Psoas muscle (tissue), 8 donors: ENCODE results near the gene JMJD1C. TPM values are rescaled to one million over a fixed set of nuclear protein-coding genes. Genes with fewer than 3 reads are reported as not detected.

ENCODE experiments used
- ATAC-seq, 4 donors: fragments of 200-7000 bp; cut with Tn5 transposase; one replicate each; pipeline ENCODE4 v1.9.1; 2020; ENCODE audit warnings: moderate library complexity in 3 of 4, mild to moderate bottlenecking in 2 of 4
- DNase-seq, 2 donors: peaks; one replicate each; pipeline ENCODE4 v3.0.0-alpha.2; 2020
- H3K27ac ChIP-seq: fragments of 200-600 bp; one replicate; pipeline ENCODE4 v1.8.0; 2022
- H3K27me3 ChIP-seq, 3 donors: fragments of 200-600 bp in 1 of 3; one replicate each; pipeline versions ENCODE4 v1.6.1 to v1.8.0; 2013 to 2022; ENCODE audit warnings: low read length in 2 of 3, mild to moderate bottlenecking in 2 of 3, moderate library complexity in 1 of 3; ENCODE audit not compliant: insufficient read depth in 3 of 3
- H3K36me3 ChIP-seq, 2 donors: fragments of 200-600 bp in 1 of 2; one replicate each; pipeline versions ENCODE4 v1.6.1 to v1.8.0; 2013 to 2022; ENCODE audit warnings: low read depth in 1 of 2, mild to moderate bottlenecking in 1 of 2, moderate library complexity in 1 of 2; ENCODE audit not compliant: insufficient read depth in 1 of 2
- H3K4me1 ChIP-seq: fragments of 200-600 bp; one replicate; pipeline ENCODE4 v1.8.0; 2022
- H3K4me3 ChIP-seq: fragments of 200-600 bp; one replicate; pipeline ENCODE4 v1.8.0; 2022; ENCODE audit warnings: mild to moderate bottlenecking
- H3K9me3 ChIP-seq: fragments of 200-600 bp; one replicate; pipeline ENCODE4 v1.8.0; 2022
- CTCF ChIP-seq: fragments of 200-600 bp; IDR thresholded peaks from one replicate; pipeline ENCODE4 v1.8.0; 2022; ENCODE audit warnings: antibody characterized with exemption
- WGBS, 3 donors: extraction: QIAGEN DNeasy Blood & Tissue Kit; methylation state at CpG; one replicate each; pipeline versions ENCODE4 v1.1.6 to v1.1.7; 2013; 5-methylcytosine and 5-hydroxymethylcytosine counted together
- intact Hi-C, 2 donors: fragments of 100-400 bp; cut with DNase I; formaldehyde crosslinking; loops; one replicate each; pipeline versions ENCODE4 v1.11.0 to v1.14.2; 2022
- polyA plus RNA-seq, 3 donors: library from polyadenylated mRNA; stranded (reverse); fragments of 200-250 nt; gene quantifications; one replicate each; pipeline ENCODE4 v1.2.3, GENCODE V29; 2013
- total RNA-seq, 4 donors: library from RNA; stranded (reverse); fragmentation: NEBNext Ultra II Directional in 2 of 4; extraction: Animal tissue kit (Norgen Biotek cat#: 25700) in 2 of 4; gene quantifications; one replicate each; pipeline versions ENCODE4 v1.2.1 to v1.2.4, GENCODE V29; 2021 to 2023
- donor health status: healthy with polysubstance abuse.
- donor health status: DM: no; HTN: no; CAD: no; lungs with moderate emphysema.
- donor health status: Bipolar disorder and iron deficiency.
- donor health status: healthy.
- donor health status: DM: yes; HTN: yes; CAD: no.
- donor health status: DM: no; HTN: no; CAD: no.
- donor health status: DM: no; HTN: no; CAD: no.
- donor health status: DM: yes; HTN: yes; CAD: no.

The JMJD1C gene
- total and polyA plus RNA-seq, 7 donors = 17.5 to 74.4 (median 28.8) TPM

- no peak for DNase-seq
These were observed 331.8 kb downstream of the JMJD1C start for GRCh38 chr10:63133821-63134557.

GRCh38 chr10:63133056-63133820 lies 332.5 kb downstream of the JMJD1C start, which contains the start of gene NRBF2:
Gene NRBF2, plus strand, starts transcription at chr10:63133328. Its CDS starts 143 bp downstream, at chr10:63133471.
- TF ChIP-seq CTCF = peak; percentile 16
- peak within 1 kb of the TSS; percentile 99 for H3K27ac ChIP-seq
- DNase-seq (peak; percentile 98), ATAC-seq (peak; percentile 98 to 99 (median 98))
- no peaks in the 10 kb centered on the region for H3K27me3 ChIP-seq
- no peaks in the 10 kb centered on the region for H3K36me3 ChIP-seq
- H3K9me3 ChIP-seq = no peaks in the 10 kb centered on the region
- peaks cover 39% of the 10 kb centered on the region for H3K4me1 ChIP-seq
- H3K4me3 ChIP-seq = peak within 1 kb of the TSS; percentile 97
- WGBS, 3 donors = 1 to 2% (median 2%) methylated on average over 33 to 55 of the region's 55 CpGs
- intact Hi-C loops = loop anchor here (1.0 to 10.0 kb wide), 3 partner anchors 17 to 318 kb away; partner anchors contain the start of gene EGR2 (in 1 of the 2)

More at GRCh38 chr10:63133821-63134557, 331.8 kb downstream of the JMJD1C start:
- Histone ChIP-seq H3K4me1 (peaks cover 39% of the 10 kb centered on the region), H3K9me3 (no peaks in the 10 kb centered on the region), H3K36me3 (no peaks in the 10 kb centered on the region), H3K4me3 (peak overlapping the region; percentile 97), H3K27me3 (no peaks in the 10 kb centered on the region), H3K27ac (peak overlapping the region; percentile 99)
- no peak for TF ChIP-seq CTCF
- 7 to 8% (median 7%) methylated on average over 9 of the region's 9 CpGs for WGBS, 3 donors
- intact Hi-C loops = loop anchor here (1.0 to 10.0 kb wide), 3 partner anchors 18 to 319 kb away; partner anchors contain the start of gene EGR2 (in 1 of the 2)
- peak in 1 of 4 donors; percentile 17 for ATAC-seq

- peak in 1 of 4 donors; percentile 1 for ATAC-seq
- peak overlapping the region; percentile 99 for H3K27ac ChIP-seq
- H3K27me3 ChIP-seq = no peaks in the 10 kb centered on the region
- peak overlapping the region; percentile 97 for H3K4me3 ChIP-seq
- 32 to 55% (median 40%) methylated on average over 6 of the region's 6 CpGs for WGBS, 3 donors
- no peaks in the 10 kb centered on the region for H3K36me3 ChIP-seq
- no peak for DNase-seq
- intact Hi-C loops = loop anchor here (1.0 to 10.0 kb wide), 3 partner anchors 16 to 318 kb away; partner anchors contain the start of gene EGR2 (in 1 of the 2)
- peaks cover 36% of the 10 kb centered on the region for H3K4me1 ChIP-seq
- TF ChIP-seq CTCF = no peak
- no peaks in the 10 kb centered on the region for H3K9me3 ChIP-seq
These were observed 333.1 kb downstream of the JMJD1C start for GRCh38 chr10:63132651-63133055.

- DNase-seq (no peak), ATAC-seq (no peak)
- Histone ChIP-seq H3K9me3 (no peaks in the 10 kb centered on the region), H3K4me1 (peaks cover 8% of the 10 kb centered on the region), H3K36me3 (no peaks in the 10 kb centered on the region), H3K4me3 (no peak overlapping the region), H3K27me3 (no peaks in the 10 kb centered on the region), H3K27ac (no peak overlapping the region)
- intact Hi-C loops = loop anchor here in 1 of 2 donors (10.0 kb wide), 2 partner anchors 125 to 315 kb away; partner anchors contain the start of gene EGR2
- WGBS, 3 donors = 84 to 87% (median 87%) methylated on average over 6 of the region's 6 CpGs
- no peak for TF ChIP-seq CTCF
These were observed 335.9 kb downstream of the JMJD1C start for GRCh38 chr10:63129888-63130287.
